B cell (primary cell): ENCODE results near the gene DCST2. TPM values are rescaled to one million over a fixed set of nuclear protein-coding genes. Genes with fewer than 3 reads are reported as not detected.

Source experiments
- ATAC-seq: fragments of 200-7000 bp; cut with Tn5 transposase; one replicate; pipeline ENCODE4 v1.10.0; 2021; ENCODE audit warnings: low read depth, mild to moderate bottlenecking, moderate number of reproducible peaks, moderate library complexity
- CTCF ChIA-PET: fragments of 350-600 bp; sonication (Branson Sonifier 250); formaldehyde crosslinking; loops from one replicate; lab custom pipeline; 2021; ENCODE audit warnings: antibody characterized with exemption, inconsistent platforms; lab: Charles Lee
- POLR2A ChIA-PET: fragments of 350-600 bp; sonication (Branson Sonifier 250); formaldehyde crosslinking; loops from one replicate; lab custom pipeline; 2021; ENCODE audit warnings: antibody characterized with exemption; lab: Charles Lee
- DNase-seq: peaks from one replicate; pipeline ENCODE4 v3.0.0; 2013
- H2AFZ ChIP-seq: 2 replicates; pipeline ENCODE4 v1.6.1; 2012; ENCODE audit warnings: mild to moderate bottlenecking, low read depth, low read length; ENCODE audit not compliant: insufficient read depth, poor library complexity, severe bottlenecking
- H3K27ac ChIP-seq, 2 donors: 1 replicate in 1 of 2; 2 replicates in 1 of 2; pipeline ENCODE4 v1.5.1; 2012 to 2013; ENCODE audit warnings: low read length in 2 of 2, mild to moderate bottlenecking in 2 of 2, moderate library complexity in 1 of 2
- H3K27me3 ChIP-seq, 4 experiments: fragments of 200-600 bp in 1 of 4; sonication (generic) in 1 of 4; replicated peaks in 1 of 4; 1 replicate in 2 of 4; 2 replicates in 2 of 4; pipeline versions ENCODE4 v1.6.1 to v1.7.0; 2013 to 2016; ENCODE audit warnings: low read length in 3 of 4, mild to moderate bottlenecking in 2 of 4, mixed read lengths in 1 of 4, moderate library complexity in 1 of 4; ENCODE audit not compliant: insufficient read depth in 4 of 4, control insufficient read depth in 3 of 4; ENCODE audit errors: control extremely low read depth in 1 of 4
- H3K36me3 ChIP-seq, 2 experiments: replicated peaks in 1 of 2; 1 replicate in 1 of 2; 2 replicates in 1 of 2; pipeline versions ENCODE4 v1.6.1 to v1.7.1; 2013; ENCODE audit warnings: low read length in 1 of 2; ENCODE audit not compliant: insufficient read depth in 2 of 2, control insufficient read depth in 1 of 2; ENCODE audit errors: control extremely low read depth in 1 of 2, extremely low read depth in 1 of 2
- H3K4me1 ChIP-seq, 2 donors: fragments of 200-600 bp in 1 of 2; sonication (generic) in 1 of 2; 1 replicate in 1 of 2; 2 replicates in 1 of 2; pipeline versions ENCODE4 v1.5.1 to v1.6.1; 2013 to 2017; ENCODE audit warnings: low read length in 2 of 2; ENCODE audit not compliant: control insufficient read depth in 2 of 2, insufficient read depth in 2 of 2
- H3K4me2 ChIP-seq: replicated peaks from 2 replicates; pipeline ENCODE3; 2012; ENCODE audit warnings: mild to moderate bottlenecking, low read depth, low read length; ENCODE audit not compliant: poor library complexity, severe bottlenecking
- H3K4me3 ChIP-seq, 5 experiments: fragments of 200-600 bp in 1 of 5; sonication (generic) in 1 of 5; 1 replicate in 3 of 5; 2 replicates in 2 of 5; pipeline versions ENCODE4 v1.5.1 to v1.7.0; 2011 to 2016; ENCODE audit warnings: low read length in 4 of 5, mild to moderate bottlenecking in 4 of 5, low read depth in 2 of 5, control low read depth in 1 of 5, moderate library complexity in 1 of 5; ENCODE audit not compliant: insufficient read depth in 1 of 5; ENCODE audit errors: control extremely low read depth in 1 of 5, extremely low read depth in 1 of 5
- H3K79me2 ChIP-seq: fragments of 200-600 bp; sonication (generic); one replicate; pipeline ENCODE4 v1.6.0; 2016; ENCODE audit warnings: low read length; ENCODE audit not compliant: control insufficient read depth, insufficient read depth
- H3K9ac ChIP-seq: fragments of 200-600 bp; sonication (generic); 2 replicates; pipeline ENCODE4 v1.6.1; 2017; ENCODE audit warnings: mild to moderate bottlenecking, low read length, moderate library complexity
- H3K9me3 ChIP-seq, 3 donors: one replicate each; pipeline versions ENCODE4 v1.6.1 to v1.7.1; 2013; ENCODE audit warnings: low read length in 2 of 3; ENCODE audit not compliant: control insufficient read depth in 2 of 3, insufficient read depth in 1 of 3; ENCODE audit errors: control extremely low read depth in 1 of 3
- H4K20me1 ChIP-seq: 2 replicates; pipeline ENCODE4 v1.6.0; 2012; ENCODE audit warnings: mild to moderate bottlenecking, low read length; ENCODE audit not compliant: insufficient read depth, control insufficient read depth, poor library complexity, severe bottlenecking
- H3K27ac Mint-ChIP-seq: one replicate; pipeline ENCODE4 v1.8.0; 2021; ENCODE audit warnings: mixed read lengths
- H3K27me3 Mint-ChIP-seq: one replicate; pipeline ENCODE4 v1.8.0; 2021; ENCODE audit warnings: mixed read lengths
- H3K4me1 Mint-ChIP-seq: one replicate; pipeline ENCODE4 v1.8.0; 2021; ENCODE audit warnings: mixed read lengths
- H3K4me3 Mint-ChIP-seq: one replicate; pipeline ENCODE4 v1.8.0; 2021; ENCODE audit warnings: mixed read lengths
- H3K9me3 Mint-ChIP-seq: one replicate; pipeline ENCODE4 v1.8.0; 2022; ENCODE audit warnings: mixed read lengths; ENCODE audit not compliant: insufficient read depth
- CTCF ChIP-seq: fragments of 200-600 bp; IDR thresholded peaks from one replicate; pipeline ENCODE4 v1.8.0; 2022; ENCODE audit warnings: antibody characterized with exemption, mild to moderate bottlenecking
- EZH2 ChIP-seq: IDR thresholded peaks from 2 replicates; pipeline ENCODE4 v1.6.1; 2012; ENCODE audit warnings: borderline replicate concordance, low read depth, mild to moderate bottlenecking, moderate library complexity, low read length; ENCODE audit not compliant: insufficient read depth, poor library complexity, severe bottlenecking
- WGBS: methylation state at CpG from one replicate; pipeline ENCODE4 v1.1.5; 2013; ENCODE audit warnings: missing lambda C conversion rate; ENCODE audit not compliant: insufficient coverage; 5-methylcytosine and 5-hydroxymethylcytosine counted together
- intact Hi-C: fragments of 100-400 bp; cut with micrococcal nuclease; formaldehyde crosslinking; loops from one replicate; pipeline ENCODE4 v1.10.0; 2022
- polyA plus RNA-seq: library from polyadenylated mRNA; depleted of rRNA; stranded (reverse); fragments of >200 nt; gene quantifications from 2 replicates; pipeline ENCODE4 v1.2.3, GENCODE V29; 2012
- total RNA-seq, 2 donors: library from RNA; stranded (reverse); fragments of 120-200 nt in 1 of 2; gene quantifications; 1 replicate in 1 of 2; 2 replicates in 1 of 2; pipeline versions ENCODE4 v1.2.3 to v1.2.4, GENCODE V29; 2013 to 2022

Gene DCST2
- total and polyA plus RNA-seq, 2 donors (not counting 1 experiment from before 2014, with no cell fraction given) = 0.89 to 5.4 TPM

GRCh38 chr1:155018617-155019348, 14.8 kb downstream of the DCST2 start:
- Mint-ChIP-seq H3K27ac (peak overlapping the region; percentile 78), H3K9me3 (no peaks in the 10 kb centered on the region), H3K4me1 (peaks cover 54% of the 10 kb centered on the region), H3K4me3 (peak overlapping the region; percentile 42), H3K27me3 (no peaks in the 10 kb centered on the region)
- Histone ChIP-seq H2AFZ (no peak overlapping the region), H3K4me2 (peak overlapping the region; percentile 92), H3K4me1 (peaks cover 39 to 53% of the 10 kb centered on the region in 2 donors), H4K20me1 (peaks cover 5% of the 10 kb centered on the region), H3K27ac (peak overlapping the region; percentile 88 to 89), H3K9me3 (peaks cover 0 to 2% (median 0%) of the 10 kb centered on the region in 3 donors), H3K36me3 (peaks cover 0 to 19% of the 10 kb centered on the region in 2 experiments), H3K4me3 (no peak overlapping the region), H3K27me3 (no peaks in the 10 kb centered on the region), H3K9ac (peak overlapping the region; percentile 69), H3K79me2 (peaks cover 3% of the 10 kb centered on the region)
- intact Hi-C loops = no loop called here
- no peak for TF ChIP-seq EZH2
- TF ChIP-seq CTCF = no peak
- ChIA-PET CTCF (interaction anchor here (0.8 to 17.4 kb wide), 18 partner anchors 8 to 82 kb away, joined by 3 to 295 read pairs (median 6); partner anchors contain the start of genes CKS1B, FLAD1, LENEP and PMVK), POLR2A (interaction anchor here (1.6 kb wide), 1 partner anchor 19 kb away, joined by 4 read pairs; no protein-coding TSS in a partner anchor)
- 97% methylated on average over 4 of the region's 8 CpGs for WGBS
- DNase-seq = no peak
- no peak for ATAC-seq
